ACC112 (cell line): ENCODE results near the gene MXD1.

Experiments
- H2AFZ ChIP-seq: fragments of 200-600 bp; sonication (generic); one replicate; pipeline ENCODE4 v1.6.0; 2017; ENCODE audit warnings: antibody characterized with exemption, low read length; ENCODE audit not compliant: unreplicated experiment
- H3K27ac ChIP-seq: fragments of 200-600 bp; sonication (generic); 2 replicates; pipeline ENCODE4 v1.5.1; 2014; ENCODE audit warnings: low read depth, mild to moderate bottlenecking, antibody characterized with exemption, low read length, moderate library complexity
- H3K27me3 ChIP-seq: fragments of 200-600 bp; sonication (generic); 2 replicates; pipeline ENCODE4 v1.6.1; 2014; ENCODE audit warnings: mild to moderate bottlenecking, antibody characterized with exemption, low read length, moderate library complexity, mixed read lengths; ENCODE audit not compliant: insufficient read depth
- H3K36me3 ChIP-seq: fragments of 200-600 bp; sonication (generic); 2 replicates; pipeline ENCODE4 v1.6.1; 2016; ENCODE audit warnings: mild to moderate bottlenecking, antibody characterized with exemption, low read length, moderate library complexity, mixed read lengths; ENCODE audit not compliant: insufficient read depth
- H3K4me1 ChIP-seq: fragments of 200-600 bp; sonication (generic); one replicate; pipeline ENCODE4 v1.6.1; 2016; ENCODE audit warnings: low read length, mixed read lengths; ENCODE audit not compliant: insufficient read depth, unreplicated experiment, control insufficient read depth
- H3K4me3 ChIP-seq: fragments of 200-600 bp; sonication (generic); 2 replicates; pipeline ENCODE4 v1.5.1; 2014; ENCODE audit warnings: mild to moderate bottlenecking, low read depth, low read length
- H3K79me2 ChIP-seq: fragments of 200-600 bp; sonication (generic); one replicate; pipeline ENCODE4 v1.6.0; 2016; ENCODE audit warnings: low read length; ENCODE audit not compliant: control insufficient read depth, unreplicated experiment, insufficient read depth

MXD1 gene

DNA sequence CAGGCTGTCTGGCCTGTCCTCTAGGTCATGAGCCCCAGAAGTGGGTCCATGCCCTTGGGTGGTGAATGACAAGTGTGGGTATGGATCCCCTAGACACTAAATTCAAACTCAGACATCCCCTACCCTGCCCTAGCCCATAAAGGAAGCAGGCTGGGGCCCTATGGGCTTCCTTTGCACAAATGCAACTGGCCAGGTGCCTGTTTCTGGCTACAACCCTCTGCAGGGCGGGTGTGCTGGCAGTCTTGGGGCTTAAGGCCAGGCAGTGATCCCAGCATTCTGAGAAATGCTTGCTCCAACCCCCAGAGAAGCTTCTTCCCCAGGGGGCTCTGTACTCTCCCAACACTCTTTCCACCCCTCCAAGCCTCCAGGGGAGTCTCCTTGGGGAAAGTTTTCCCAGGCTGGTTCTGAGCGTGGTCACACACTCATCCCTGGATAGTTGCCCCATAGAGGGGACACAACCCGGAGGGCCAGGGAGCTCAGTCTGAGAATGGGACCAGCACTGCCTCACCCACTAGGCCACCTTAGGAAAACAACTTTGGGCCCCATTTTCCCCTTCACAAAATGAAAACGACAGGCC lies 63.1 kb downstream of the MXD1 start:
- H3K79me2 ChIP-seq, result no peaks in the 10 kb centered on the region
- no peaks in the 10 kb centered on the region for H3K36me3 ChIP-seq
- no peak overlapping the region for H3K4me3 ChIP-seq
- no peak overlapping the region for H2AFZ ChIP-seq
- no peak overlapping the region for H3K27ac ChIP-seq
- H3K4me1 ChIP-seq, result no peaks in the 10 kb centered on the region
- no peaks in the 10 kb centered on the region for H3K27me3 ChIP-seq

DNA sequence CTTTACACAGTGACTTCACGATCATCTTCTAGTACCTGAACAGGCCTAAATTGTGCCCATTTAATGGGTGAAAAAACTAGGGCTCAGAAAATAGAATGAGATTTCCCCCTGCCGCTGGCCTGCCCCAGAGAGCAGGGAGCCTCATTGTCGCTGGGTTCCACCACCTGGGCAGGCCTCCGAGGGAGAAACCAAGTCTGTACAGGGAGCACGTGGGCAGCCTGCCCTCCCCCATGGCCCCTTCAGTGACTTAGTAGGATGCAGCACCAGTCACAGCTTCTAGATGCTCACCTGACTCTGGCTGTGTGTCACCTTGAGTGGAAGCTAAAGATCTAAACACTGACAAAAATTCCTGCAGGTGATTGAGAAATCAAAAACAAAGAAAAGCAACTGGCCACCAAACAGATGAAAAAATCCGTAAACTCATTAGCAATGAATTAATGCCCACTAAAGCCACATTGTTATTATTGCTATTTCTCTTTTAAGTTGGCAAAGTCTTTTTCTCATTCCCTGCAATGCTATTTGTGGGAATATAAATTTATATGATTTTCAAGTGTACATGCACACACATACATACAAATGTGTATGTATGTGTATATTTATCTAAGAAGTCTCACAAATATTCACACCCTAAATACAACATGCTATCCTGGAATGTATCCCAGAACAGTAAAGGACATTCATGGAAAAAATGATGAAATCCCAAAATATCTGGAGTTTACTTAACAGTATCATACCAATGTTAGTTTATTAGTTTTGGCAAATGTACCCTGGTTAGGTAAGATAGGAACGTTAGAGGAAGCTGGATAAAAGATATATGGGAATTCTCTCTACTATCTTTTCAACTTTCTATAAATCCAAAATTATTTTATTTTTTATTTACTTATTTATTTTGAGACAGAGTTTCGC lies 65.2 kb downstream of the MXD1 start:
- no peaks in the 10 kb centered on the region for H3K4me1 ChIP-seq
- no peak overlapping the region for H3K4me3 ChIP-seq
- H3K27me3 ChIP-seq, result no peaks in the 10 kb centered on the region
- no peak overlapping the region for H3K27ac ChIP-seq
- no peak overlapping the region for H2AFZ ChIP-seq
- H3K36me3 ChIP-seq, result no peaks in the 10 kb centered on the region
- no peaks in the 10 kb centered on the region for H3K79me2 ChIP-seq

DNA sequence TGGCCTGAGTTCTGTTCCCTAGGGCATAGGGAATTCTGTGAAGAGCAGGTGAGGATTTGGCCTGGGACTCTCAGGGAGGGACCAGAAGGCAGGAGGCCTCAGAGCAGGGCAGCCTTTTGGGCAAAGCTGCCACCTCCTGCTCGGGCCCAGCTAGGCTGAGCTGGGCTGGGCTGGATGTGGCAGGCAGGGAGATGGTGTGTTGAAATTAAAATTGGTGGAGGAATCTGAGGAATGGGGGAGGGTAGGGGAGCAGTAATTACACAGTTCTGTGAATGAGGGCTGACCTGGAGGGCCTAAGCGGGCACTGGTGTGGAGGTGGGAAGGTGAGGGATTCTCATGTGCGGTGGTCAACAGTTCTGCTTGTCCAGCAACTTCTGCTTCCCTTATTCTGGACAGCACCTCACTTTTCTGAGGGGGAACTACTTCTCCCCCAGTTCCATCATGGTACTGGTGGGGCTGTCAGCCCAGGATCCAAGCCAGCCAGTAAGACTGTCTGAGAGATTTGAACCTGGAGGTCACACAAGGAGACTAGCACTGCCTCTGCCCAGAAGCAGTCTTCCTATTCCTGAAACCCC lies 68.6 kb downstream of the MXD1 start:
- no peak overlapping the region for H2AFZ ChIP-seq
- H3K27ac ChIP-seq, result no peak overlapping the region
- H3K36me3 ChIP-seq, result no peaks in the 10 kb centered on the region
- H3K4me1 ChIP-seq, result no peaks in the 10 kb centered on the region
- no peaks in the 10 kb centered on the region for H3K79me2 ChIP-seq
- H3K27me3 ChIP-seq, result no peaks in the 10 kb centered on the region
- no peak overlapping the region for H3K4me3 ChIP-seq

DNA sequence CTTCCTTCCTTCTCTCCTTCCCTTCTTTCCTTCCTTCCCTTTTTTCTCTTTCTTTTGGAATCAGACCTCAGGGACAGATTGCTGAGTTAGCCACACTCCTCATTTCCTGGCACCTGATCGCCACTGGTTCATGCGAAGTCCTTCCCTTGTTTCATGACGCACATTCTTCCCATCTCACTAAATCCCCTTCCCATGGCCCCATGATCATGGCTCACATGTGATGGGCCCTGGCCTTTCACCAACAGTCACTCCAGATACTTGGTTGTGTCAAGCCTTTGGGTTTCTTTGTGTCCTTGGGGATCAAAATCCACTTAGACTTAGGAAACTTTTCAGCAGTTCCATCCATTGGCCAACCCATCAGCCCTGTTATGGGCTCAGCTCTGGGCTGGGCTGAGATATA lies 70.3 kb downstream of the MXD1 start:
- Histone ChIP-seq H2AFZ (no peak overlapping the region), H3K27ac (no peak overlapping the region), H3K4me3 (no peak overlapping the region), H3K36me3 (no peaks in the 10 kb centered on the region), H3K4me1 (peaks cover 2% of the 10 kb centered on the region), H3K79me2 (no peaks in the 10 kb centered on the region), H3K27me3 (no peaks in the 10 kb centered on the region)

DNA sequence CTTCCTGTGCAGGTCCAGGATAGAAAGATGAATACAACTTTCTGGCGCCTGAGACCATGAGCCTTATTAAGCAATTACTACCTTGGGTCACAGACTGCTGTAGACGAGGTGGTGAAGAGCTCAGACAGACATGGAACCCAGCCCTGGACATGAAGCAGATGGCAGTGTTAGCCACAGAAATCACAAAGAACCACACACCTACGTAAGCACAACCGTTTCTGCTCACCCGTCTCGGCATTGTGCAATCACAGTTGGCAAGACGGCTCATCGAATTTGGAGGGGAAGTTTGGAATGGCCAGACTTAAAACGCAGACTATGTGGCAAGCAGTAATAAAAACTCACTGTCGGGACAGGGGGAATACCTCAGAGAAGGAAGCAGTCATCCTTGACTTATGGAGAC lies 70.8 kb downstream of the MXD1 start:
- no peak overlapping the region for H2AFZ ChIP-seq
- no peaks in the 10 kb centered on the region for H3K79me2 ChIP-seq
- no peaks in the 10 kb centered on the region for H3K27me3 ChIP-seq
- no peak overlapping the region for H3K4me3 ChIP-seq
- no peak overlapping the region for H3K27ac ChIP-seq
- H3K4me1 ChIP-seq, result peaks cover 2% of the 10 kb centered on the region
- no peaks in the 10 kb centered on the region for H3K36me3 ChIP-seq

DNA sequence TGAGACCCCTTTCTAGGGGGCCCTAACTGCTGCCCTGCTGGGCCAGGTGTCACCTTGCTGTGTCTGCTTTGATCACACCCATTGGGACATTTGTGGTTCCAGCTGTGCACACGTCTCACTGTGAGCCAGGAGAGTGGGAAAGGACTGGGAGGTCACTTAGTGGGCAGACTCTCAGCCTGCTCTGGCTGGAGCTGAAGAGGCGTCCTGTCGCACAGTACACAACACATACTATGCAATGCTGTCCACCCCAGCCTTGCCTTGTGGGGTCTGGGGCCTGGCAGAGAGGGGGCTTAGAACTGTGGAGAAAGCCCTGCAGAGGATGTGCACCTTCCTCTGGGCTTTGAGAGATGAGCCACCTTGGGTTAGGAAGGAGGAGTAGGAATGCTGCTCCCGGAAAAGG lies 71.8 kb downstream of the MXD1 start:
- Histone ChIP-seq H3K36me3 (no peaks in the 10 kb centered on the region), H3K27me3 (no peaks in the 10 kb centered on the region), H2AFZ (no peak overlapping the region), H3K79me2 (no peaks in the 10 kb centered on the region), H3K27ac (no peak overlapping the region), H3K4me3 (no peak overlapping the region), H3K4me1 (peaks cover 2% of the 10 kb centered on the region)

DNA sequence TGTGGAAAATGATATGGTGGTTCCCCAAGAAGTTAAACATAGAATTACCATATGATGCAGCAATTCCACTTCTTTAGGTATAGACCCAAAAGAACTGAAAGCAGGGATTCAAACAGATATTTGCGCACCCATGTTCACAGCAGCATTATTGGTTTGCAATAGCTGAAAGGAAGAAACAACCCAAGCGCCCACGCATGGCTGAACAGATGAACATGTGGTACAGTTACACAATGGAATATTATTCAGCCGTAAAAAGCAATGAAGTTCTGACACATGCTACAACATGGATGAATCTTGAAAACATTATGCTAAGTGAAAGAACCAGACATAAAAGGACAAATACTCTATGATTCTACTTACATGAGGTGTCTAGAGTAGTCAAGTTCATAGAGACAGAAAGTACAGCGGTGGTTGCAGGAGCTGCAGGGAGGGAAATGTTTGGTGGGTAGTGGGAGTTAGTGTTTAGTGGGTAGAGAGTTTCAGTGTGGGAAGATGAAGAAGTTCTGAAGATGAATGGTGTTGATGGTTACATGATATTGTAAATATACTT lies 73.3 kb downstream of the MXD1 start:
- no peaks in the 10 kb centered on the region for H3K79me2 ChIP-seq
- no peak overlapping the region for H2AFZ ChIP-seq
- H3K27me3 ChIP-seq, result no peaks in the 10 kb centered on the region
- no peak overlapping the region for H3K4me3 ChIP-seq
- no peaks in the 10 kb centered on the region for H3K36me3 ChIP-seq
- peaks cover 2% of the 10 kb centered on the region for H3K4me1 ChIP-seq
- no peak overlapping the region for H3K27ac ChIP-seq

DNA sequence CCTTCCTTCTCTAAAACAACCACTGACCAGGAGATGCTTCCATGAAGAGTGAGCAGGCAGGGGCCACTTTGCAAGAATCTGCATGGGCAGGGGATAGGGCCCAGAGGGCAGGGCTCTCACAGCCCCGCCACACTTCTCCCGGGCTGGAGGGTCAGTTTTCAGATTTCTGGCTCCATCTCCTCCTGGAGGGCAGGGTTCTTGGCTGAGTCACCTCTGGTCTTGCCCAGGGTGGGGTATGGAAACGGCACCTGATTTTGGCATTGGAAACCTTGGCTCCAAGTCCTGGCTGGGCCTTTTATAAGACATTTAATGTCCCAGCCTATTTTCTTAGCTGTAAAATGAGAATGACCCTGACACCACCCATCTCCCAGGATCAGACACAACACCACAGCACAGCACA lies 74.1 kb downstream of the MXD1 start:
- H3K4me1 ChIP-seq, result peaks cover 2% of the 10 kb centered on the region
- no peaks in the 10 kb centered on the region for H3K36me3 ChIP-seq
- H3K79me2 ChIP-seq, result no peaks in the 10 kb centered on the region
- no peak overlapping the region for H3K4me3 ChIP-seq
- no peak overlapping the region for H2AFZ ChIP-seq
- no peak overlapping the region for H3K27ac ChIP-seq
- no peaks in the 10 kb centered on the region for H3K27me3 ChIP-seq

DNA sequence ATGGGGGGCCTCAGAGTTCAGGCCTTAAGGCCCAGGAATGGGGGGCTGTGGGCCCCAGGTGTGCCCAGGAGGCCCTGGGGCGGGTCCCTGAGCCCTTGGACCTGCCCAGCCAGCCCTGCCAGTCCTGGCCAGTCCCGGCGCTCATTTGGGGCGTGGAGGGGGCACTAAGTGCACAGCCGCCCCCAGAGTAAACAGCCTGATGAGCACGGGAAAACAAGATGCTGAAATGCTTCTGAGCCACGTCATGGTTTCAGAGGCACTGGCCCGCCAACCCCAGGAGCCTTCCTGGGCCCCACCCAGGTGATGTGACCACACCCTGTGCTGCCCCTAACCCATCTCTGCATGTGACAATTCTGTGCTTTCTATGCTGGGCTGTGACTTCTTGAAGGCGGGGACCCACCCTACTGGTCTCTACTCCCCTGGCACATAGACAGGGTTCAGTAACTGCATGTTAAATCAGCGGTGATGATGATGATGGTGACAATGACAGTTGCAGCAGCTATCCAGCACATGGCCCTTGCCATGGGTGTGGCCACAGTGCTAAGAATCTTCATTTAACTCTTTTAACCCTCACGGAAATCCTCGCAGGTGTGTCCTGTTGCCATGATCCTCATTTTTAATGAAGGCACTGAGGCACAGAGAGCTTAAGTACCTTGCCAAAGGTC lies 74.7 kb downstream of the MXD1 start:
- no peaks in the 10 kb centered on the region for H3K36me3 ChIP-seq
- no peaks in the 10 kb centered on the region for H3K79me2 ChIP-seq
- H3K27me3 ChIP-seq, result no peaks in the 10 kb centered on the region
- H3K4me1 ChIP-seq, result peaks cover 2% of the 10 kb centered on the region
- no peak overlapping the region for H3K27ac ChIP-seq
- H3K4me3 ChIP-seq, result no peak overlapping the region
- H2AFZ ChIP-seq, result no peak overlapping the region
